Activated CD4-positive, alpha-beta T cell treated with anti-CD3 and anti-CD28 coated beads for 36 hours (primary cell): ENCODE results near the gene MOB3C. TPM values are rescaled to one million over a fixed set of nuclear protein-coding genes. Genes with fewer than 3 reads are reported as not detected.
"Not testable (repeated sequence)": the region's sequence is repeated elsewhere in the genome, so short reads cannot be mapped to it uniquely, and the experiment has no call there.

Experiments used
- ATAC-seq: fragments of 200-7000 bp; cut with Tn5 transposase; one replicate; pipeline ENCODE4 v1.10.0; 2021; ENCODE audit warnings: mild to moderate bottlenecking, moderate library complexity
- CTCF ChIA-PET: fragments of 350-600 bp; sonication (Branson Sonifier 250); formaldehyde crosslinking; loops from one replicate; lab custom pipeline; 2021; ENCODE audit warnings: antibody characterized with exemption; lab: Charles Lee
- POLR2A ChIA-PET: fragments of 350-600 bp; sonication (Branson Sonifier 250); formaldehyde crosslinking; loops from one replicate; lab custom pipeline; 2021; ENCODE audit warnings: antibody characterized with exemption, inconsistent platforms; lab: Charles Lee
- DNase-seq: peaks from one replicate; pipeline ENCODE4 v3.0.0-alpha.2; 2020
- H3K27ac Mint-ChIP-seq: one replicate; pipeline ENCODE4 v1.8.0; 2021; ENCODE audit warnings: mixed read lengths
- H3K27me3 Mint-ChIP-seq: one replicate; pipeline ENCODE4 v1.8.0; 2021; ENCODE audit warnings: mixed read lengths
- H3K36me3 Mint-ChIP-seq: one replicate; pipeline ENCODE4 v1.8.0; 2021; ENCODE audit warnings: low read depth, mixed read lengths
- H3K4me1 Mint-ChIP-seq: one replicate; pipeline ENCODE4 v1.8.0; 2021; ENCODE audit warnings: mixed read lengths
- H3K4me3 Mint-ChIP-seq: one replicate; pipeline ENCODE4 v1.8.0; 2021; ENCODE audit warnings: mild to moderate bottlenecking, moderate library complexity, mixed read lengths
- H3K9me3 Mint-ChIP-seq: one replicate; pipeline ENCODE4 v1.8.0; 2021; ENCODE audit warnings: low read depth, mixed read lengths
- intact Hi-C, 2 experiments: fragments of 100-400 bp; cut with DNase I in 1 of 2; cut with micrococcal nuclease in 1 of 2; formaldehyde crosslinking; loops; one replicate each; pipeline versions ENCODE4 v1.14.2 to v1.15.1; 2022 to 2024; cut with DNase I, micrococcal nuclease
- total RNA-seq, 2 experiments: library from RNA; stranded (reverse); gene quantifications; one replicate each; pipeline ENCODE4 v1.2.3, GENCODE V29; 2021

Gene MOB3C
- 1 to 10 TPM; 8.5 to 8.9 TPM for total RNA-seq

DNA sequence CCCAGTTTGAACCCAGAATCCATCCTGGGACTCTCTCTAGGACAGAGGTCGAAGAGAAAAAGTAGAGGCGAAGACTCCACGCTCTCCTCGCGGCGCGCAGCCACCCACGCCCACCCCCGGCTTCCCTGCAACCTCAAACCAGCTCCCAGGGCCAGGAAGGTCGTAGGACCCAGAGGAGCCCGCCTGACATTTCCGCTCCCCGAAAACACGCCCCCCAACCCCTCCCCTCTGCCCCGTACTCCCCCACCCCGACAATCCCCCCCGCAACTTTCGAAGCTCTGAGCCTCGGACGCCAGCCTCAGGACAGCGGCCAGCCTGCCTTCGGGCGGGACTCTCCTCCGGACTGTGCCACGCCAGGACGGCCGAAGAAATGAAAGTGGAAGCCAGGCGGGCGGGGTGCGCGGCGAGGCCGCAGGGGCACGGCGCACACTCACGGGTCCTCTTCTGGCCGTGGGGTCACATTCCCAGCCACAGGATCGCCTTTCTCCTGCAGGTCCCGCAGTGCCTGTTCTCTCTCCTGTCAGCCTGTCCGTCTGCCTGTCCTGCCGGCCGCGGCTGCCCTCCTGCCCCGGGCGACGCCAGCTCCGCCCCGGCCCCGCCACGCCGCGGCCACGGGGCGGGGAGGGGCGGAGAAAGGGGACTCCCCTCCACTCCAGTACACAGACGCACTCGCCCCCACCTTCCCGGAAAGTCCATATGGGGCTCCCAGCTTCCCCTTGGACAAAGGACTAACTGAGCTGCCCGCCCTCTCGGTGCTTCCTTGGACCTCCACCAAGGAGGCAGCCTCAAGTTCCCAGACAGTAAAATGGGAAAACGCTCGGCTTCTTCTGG is at the start of gene MOB3C:
Gene MOB3C (minus strand): TSS at position 535 of the 831 bp plus-strand sequence. CDS start 3,490 bp downstream, outside the sequence.
- H3K4me3 Mint-ChIP-seq: peak within 1 kb of the TSS; percentile 87
- H3K9me3 Mint-ChIP-seq: no peaks in the 10 kb centered on the region
- ChIA-PET POLR2A (interaction anchor here (0.9 to 2.6 kb wide), 2 partner anchors 12 to 37 kb away, joined by 3 to 19 read pairs; partner anchors contain the start of gene MKNK1), CTCF (interaction anchor here (0.6 to 5.6 kb wide), 2 partner anchors 11 to 40 kb away, joined by 3 to 47 read pairs; partner anchors contain the start of gene MKNK1)
- ATAC-seq: peak; percentile 62
- peak within 1 kb of the TSS; percentile 89 for H3K27ac Mint-ChIP-seq
- H3K27me3 Mint-ChIP-seq: no peaks in the 10 kb centered on the region
- intact Hi-C loops: loop anchor here (1.0 to 5.0 kb wide), 6 partner anchors 12 to 108 kb away; partner anchors contain the start of genes ATPAF1 (in 2 of the 2), EFCAB14 (in 2 of the 2) and MKNK1 (in 2 of the 2)
- H3K36me3 Mint-ChIP-seq: peaks cover 3% of the 10 kb centered on the region
- DNase-seq: peak; percentile 73
- H3K4me1 Mint-ChIP-seq: peaks cover 41% of the 10 kb centered on the region

- Mint-ChIP-seq H3K36me3 (peaks cover 20% of the 10 kb centered on the region), H3K4me1 (peaks cover 19% of the 10 kb centered on the region), H3K27ac (no peak overlapping the region), H3K27me3 (no peaks in the 10 kb centered on the region), H3K9me3 (no peaks in the 10 kb centered on the region), H3K4me3 (no peak overlapping the region)
- no peak for DNase-seq
- intact Hi-C loops: loop anchor here (5.0 kb wide), 2 partner anchors 49 to 419 kb away; partner anchors contain the start of genes MOB3C (in 2 of the 2) and RAD54L (in 1 of the 2)
- ATAC-seq: no peak
- CTCF ChIA-PET: interaction anchor here (1.1 to 1.2 kb wide), 2 partner anchors 9 to 12 kb away, joined by 3 to 4 read pairs; no protein-coding TSS in a partner anchor
- POLR2A ChIA-PET: no interaction called here
Observed at GRCh38 chr1:46665983-46666382, 49.4 kb upstream of the MOB3C start.

DNA sequence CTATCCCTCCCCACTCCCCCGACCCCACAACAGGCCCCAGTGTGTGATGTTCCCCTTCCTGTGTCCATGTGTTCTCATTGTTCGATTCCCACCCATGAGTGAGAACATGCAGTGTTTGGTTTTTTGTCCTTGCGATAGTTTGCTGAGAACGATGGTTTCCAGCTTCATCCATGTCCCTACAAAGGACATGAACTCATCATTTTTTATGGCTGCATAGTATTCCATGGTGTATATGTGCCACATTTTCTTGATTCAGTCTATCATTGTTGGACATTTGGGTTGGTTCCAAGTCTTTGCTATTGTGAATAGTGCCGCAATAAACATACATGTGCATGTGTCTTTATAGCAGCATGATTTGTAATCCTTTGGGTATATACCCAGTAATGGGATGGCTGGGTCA is 46.3 kb upstream of the MOB3C start:
- H3K4me3 Mint-ChIP-seq, H3K9me3 Mint-ChIP-seq, H3K27me3 Mint-ChIP-seq, intact Hi-C loops, H3K27ac Mint-ChIP-seq, POLR2A ChIA-PET, ATAC-seq, DNase-seq, CTCF ChIA-PET: not testable (repeated sequence)
- Mint-ChIP-seq H3K4me1 (peaks cover 37% of the 10 kb centered on the region), H3K36me3 (peaks cover 24% of the 10 kb centered on the region)

- POLR2A ChIA-PET, H3K27ac Mint-ChIP-seq: not testable (repeated sequence)
Observed at GRCh38 chr1:46660116-46660515, 43.5 kb upstream of the MOB3C start.

DNA sequence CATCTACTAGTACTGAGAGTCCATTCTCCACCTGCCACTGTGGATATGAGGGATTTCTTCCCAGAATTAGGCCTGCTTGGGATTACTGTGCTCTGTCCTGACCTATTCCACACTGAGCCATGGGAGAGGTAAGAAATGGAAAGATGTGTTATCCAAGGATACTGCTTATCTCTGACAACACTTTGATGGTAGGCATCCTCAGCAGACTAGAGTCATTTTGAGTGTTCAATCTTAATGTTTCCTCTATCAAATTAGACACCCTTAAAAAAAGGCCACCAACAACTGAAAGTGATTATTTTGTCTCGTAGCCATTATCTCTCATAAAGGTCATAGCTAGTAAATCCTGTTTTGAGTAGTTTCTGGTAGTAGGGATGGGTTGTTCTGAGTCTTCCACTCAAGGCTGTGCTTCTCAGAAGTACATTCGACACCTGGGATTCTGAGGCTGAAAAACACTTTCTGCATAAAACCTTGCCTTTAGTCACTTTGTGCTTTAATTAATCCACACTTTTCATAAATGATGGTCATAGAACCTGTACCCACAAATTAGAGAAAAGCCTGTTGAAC is 42.8 kb upstream of the MOB3C start:
- no peak overlapping the region for H3K27ac Mint-ChIP-seq
- no peaks in the 10 kb centered on the region for H3K27me3 Mint-ChIP-seq
- ChIA-PET CTCF (interaction anchor here (0.7 to 1.4 kb wide), 2 partner anchors 55 to 59 kb away, joined by 3 to 4 read pairs; partner anchors contain the start of gene MKNK1), POLR2A (no interaction called here)
- H3K4me1 Mint-ChIP-seq: peaks cover 23% of the 10 kb centered on the region
- H3K4me3 Mint-ChIP-seq: no peak overlapping the region
- intact Hi-C loops: no loop called here
- H3K36me3 Mint-ChIP-seq: peaks cover 37% of the 10 kb centered on the region
- peaks cover 2% of the 10 kb centered on the region for H3K9me3 Mint-ChIP-seq
- DNase-seq: no peak
- peak; percentile 64 for ATAC-seq

More at GRCh38 chr1:46660116-46660515, 43.5 kb upstream of the MOB3C start:
- CTCF ChIA-PET: interaction anchor here (0.6 to 1.4 kb wide), 4 partner anchors 8 to 59 kb away, joined by 3 to 4 read pairs (median 3); partner anchors contain the start of genes ATPAF1 and MKNK1
- intact Hi-C loops, ATAC-seq, H3K27me3 Mint-ChIP-seq, DNase-seq, H3K4me3 Mint-ChIP-seq, H3K9me3 Mint-ChIP-seq: not testable (repeated sequence)
- Mint-ChIP-seq H3K36me3 (peaks cover 37% of the 10 kb centered on the region), H3K4me1 (peaks cover 26% of the 10 kb centered on the region)

DNA sequence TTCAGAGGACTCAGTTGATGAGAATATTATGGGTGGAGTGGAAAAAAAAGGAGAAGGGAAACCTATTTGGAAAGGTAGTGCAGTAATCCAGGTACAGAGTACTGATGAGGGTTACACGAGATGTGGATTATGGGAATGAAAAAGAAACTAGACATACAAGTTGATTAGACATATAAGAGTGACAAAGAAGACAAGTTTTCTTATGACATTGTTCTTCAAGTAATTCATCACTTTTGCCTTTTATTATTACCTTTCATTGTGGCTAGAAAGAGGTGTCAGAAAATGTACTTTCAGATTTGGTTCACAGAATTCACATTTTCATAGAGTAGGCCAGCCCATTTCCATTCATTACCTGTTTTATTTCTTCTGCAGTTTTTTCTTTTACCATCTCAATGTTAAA is 41.2 kb upstream of the MOB3C start:
- H3K9me3 Mint-ChIP-seq: peaks cover 2% of the 10 kb centered on the region
- ATAC-seq (peak; percentile 37), DNase-seq (no peak)
- peak overlapping the region; percentile 11 for H3K27ac Mint-ChIP-seq
- CTCF ChIA-PET: interaction anchor here (0.7 to 1.0 kb wide), 2 partner anchors 10 to 170 kb away, joined by 3 read pairs; partner anchors contain the start of gene ATPAF1
- POLR2A ChIA-PET: no interaction called here
- no peak overlapping the region for H3K4me3 Mint-ChIP-seq
- H3K27me3 Mint-ChIP-seq: no peaks in the 10 kb centered on the region
- peaks cover 33% of the 10 kb centered on the region for H3K36me3 Mint-ChIP-seq
- intact Hi-C loops: no loop called here
- peaks cover 36% of the 10 kb centered on the region for H3K4me1 Mint-ChIP-seq

DNA sequence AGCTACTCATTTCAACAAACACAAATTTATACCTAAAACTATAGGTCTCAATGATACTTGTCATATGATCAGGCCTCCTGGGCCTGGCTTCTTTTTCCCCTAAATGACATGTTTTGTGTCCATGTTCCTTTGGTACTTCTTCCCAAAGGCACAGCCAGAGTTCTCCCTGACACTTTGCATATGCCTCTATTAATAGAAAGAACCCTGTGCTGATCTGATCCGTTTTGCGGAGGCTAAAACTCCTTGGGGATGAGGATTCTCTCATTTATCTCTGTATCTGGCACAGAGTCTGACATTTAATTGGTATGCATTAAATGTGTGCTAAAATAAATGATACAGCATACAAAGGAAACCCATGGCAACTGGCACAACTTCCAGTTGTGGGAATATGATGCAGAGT is 40.0 kb upstream of the MOB3C start:
- POLR2A ChIA-PET: no interaction called here
- Mint-ChIP-seq H3K27ac (no peak overlapping the region), H3K27me3 (no peaks in the 10 kb centered on the region), H3K4me3 (no peak overlapping the region), H3K9me3 (peaks cover 2% of the 10 kb centered on the region), H3K36me3 (peaks cover 42% of the 10 kb centered on the region), H3K4me1 (peaks cover 37% of the 10 kb centered on the region)
- intact Hi-C loops: no loop called here
- ATAC-seq (no peak), DNase-seq (no peak)
- CTCF ChIA-PET: interaction anchor here (0.6 to 1.0 kb wide), 3 partner anchors 9 to 18 kb away, joined by 3 to 4 read pairs (median 3); partner anchors contain the start of gene ATPAF1

DNA sequence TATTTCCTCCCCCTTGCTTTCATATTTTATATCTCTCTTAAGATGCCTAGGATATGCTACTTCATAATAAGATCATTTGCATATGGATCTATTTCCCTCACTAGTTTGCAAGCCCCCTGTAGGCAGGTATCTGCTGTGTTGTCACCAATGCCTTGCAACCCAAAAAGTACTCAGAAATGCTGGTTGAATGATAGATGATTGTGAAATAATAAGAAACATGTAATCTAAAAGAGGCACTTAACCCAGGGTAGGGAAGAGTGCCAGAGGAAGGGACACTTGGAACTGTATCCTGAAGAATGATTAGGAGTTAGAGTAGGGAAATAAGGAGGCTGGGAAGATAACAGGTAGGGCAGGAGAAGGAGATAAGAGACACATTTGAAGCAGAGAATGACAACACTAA is 39.2 kb upstream of the MOB3C start:
- H3K4me1 Mint-ChIP-seq: peaks cover 37% of the 10 kb centered on the region
- no peak for DNase-seq

DNA sequence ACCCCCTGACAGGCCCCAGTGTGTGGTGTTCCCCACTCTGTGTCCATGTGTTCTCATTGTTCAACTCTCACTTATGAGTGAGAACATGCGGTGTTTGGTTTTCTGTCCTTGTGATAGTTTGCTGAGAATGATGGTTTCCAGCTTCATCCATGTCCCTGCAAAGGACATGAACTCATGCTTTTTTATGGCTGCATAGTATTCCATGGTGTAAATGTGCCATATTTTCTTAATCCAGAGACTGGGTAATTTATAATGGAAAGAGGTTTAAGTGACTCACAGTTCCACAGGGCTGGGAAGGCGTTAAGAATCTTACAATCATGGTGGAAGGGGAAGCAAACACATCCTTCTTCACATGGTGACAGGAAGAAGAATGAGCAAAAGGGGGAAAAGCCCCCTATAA is 38.1 kb upstream of the MOB3C start:
- H3K9me3 Mint-ChIP-seq, intact Hi-C loops, POLR2A ChIA-PET, H3K27me3 Mint-ChIP-seq, CTCF ChIA-PET, H3K4me3 Mint-ChIP-seq, ATAC-seq, H3K27ac Mint-ChIP-seq, DNase-seq: not testable (repeated sequence)
- peaks cover 27% of the 10 kb centered on the region for H3K4me1 Mint-ChIP-seq
- H3K36me3 Mint-ChIP-seq: peaks cover 50% of the 10 kb centered on the region

More for the DNA sequence above, 39.2 kb upstream of the MOB3C start:
- H3K27me3 Mint-ChIP-seq: no peaks in the 10 kb centered on the region
- peaks cover 2% of the 10 kb centered on the region for H3K9me3 Mint-ChIP-seq
- no peak overlapping the region for H3K4me3 Mint-ChIP-seq
- H3K36me3 Mint-ChIP-seq: peaks cover 42% of the 10 kb centered on the region
- intact Hi-C loops: no loop called here
- no peak for ATAC-seq
- no peak overlapping the region for H3K27ac Mint-ChIP-seq
- POLR2A ChIA-PET: no interaction called here
- CTCF ChIA-PET: interaction anchor here (0.6 kb wide), 1 partner anchor 19 kb away, joined by 4 read pairs; no protein-coding TSS in a partner anchor

DNA sequence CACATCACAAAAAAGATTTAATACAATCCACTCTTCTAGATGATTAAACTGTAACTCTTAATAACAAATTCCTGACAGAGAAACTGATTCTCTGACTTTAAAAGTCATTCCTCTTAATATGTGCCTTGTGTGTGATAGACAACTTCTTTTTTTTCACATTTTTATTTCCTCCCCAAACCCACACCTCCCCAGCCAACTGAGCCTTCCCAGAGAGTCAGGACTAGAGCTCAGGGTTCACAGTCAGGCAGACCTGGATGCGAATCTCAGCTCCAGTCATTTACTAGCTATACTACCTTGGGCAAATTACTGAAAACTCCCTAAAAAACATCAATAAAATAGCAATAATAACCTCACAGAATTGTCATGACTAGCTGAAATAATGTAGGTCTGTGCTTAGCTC is 37.4 kb upstream of the MOB3C start:
- DNase-seq (no peak), ATAC-seq (no peak)
- H3K27me3 Mint-ChIP-seq: no peaks in the 10 kb centered on the region
- peaks cover 2% of the 10 kb centered on the region for H3K9me3 Mint-ChIP-seq
- intact Hi-C loops: no loop called here
- H3K36me3 Mint-ChIP-seq: peaks cover 53% of the 10 kb centered on the region
- peak overlapping the region; percentile 37 for H3K27ac Mint-ChIP-seq
- H3K4me3 Mint-ChIP-seq: no peak overlapping the region
- CTCF ChIA-PET: no interaction called here
- H3K4me1 Mint-ChIP-seq: peaks cover 21% of the 10 kb centered on the region
- POLR2A ChIA-PET: no interaction called here

GRCh38 chr1:46653405-46653958 is 36.9 kb upstream of the MOB3C start:
- ChIA-PET POLR2A (no interaction called here), CTCF (interaction anchor here (0.9 kb wide), 1 partner anchor 22 kb away, joined by 3 read pairs; no protein-coding TSS in a partner anchor)
- Mint-ChIP-seq H3K36me3 (peaks cover 53% of the 10 kb centered on the region), H3K9me3 (peaks cover 2% of the 10 kb centered on the region), H3K27ac (peak overlapping the region; percentile 20), H3K4me1 (peaks cover 21% of the 10 kb centered on the region), H3K4me3 (no peak overlapping the region), H3K27me3 (no peaks in the 10 kb centered on the region)
- DNase-seq (no peak), ATAC-seq (peak; percentile 65)
- intact Hi-C loops: no loop called here
